PC-9 (cell line): ENCODE data around the gene ABCB6.

Experiments used
- EZH2 ChIP-seq: fragments of 200-600 bp; sonication (generic); IDR thresholded peaks from 2 replicates; pipeline ENCODE4 v1.8.0; 2017; ENCODE audit warnings: antibody characterized with exemption, low read depth
- TF ChIP-seq, protein P1 (sequence below): fragments of 200-600 bp; sonication (generic); conservative IDR thresholded peaks from 2 replicates; pipeline ENCODE4 v1.6.1; 2017; ENCODE audit warnings: mixed run types, antibody characterized with exemption, mild to moderate bottlenecking, moderate library complexity

DNA sequence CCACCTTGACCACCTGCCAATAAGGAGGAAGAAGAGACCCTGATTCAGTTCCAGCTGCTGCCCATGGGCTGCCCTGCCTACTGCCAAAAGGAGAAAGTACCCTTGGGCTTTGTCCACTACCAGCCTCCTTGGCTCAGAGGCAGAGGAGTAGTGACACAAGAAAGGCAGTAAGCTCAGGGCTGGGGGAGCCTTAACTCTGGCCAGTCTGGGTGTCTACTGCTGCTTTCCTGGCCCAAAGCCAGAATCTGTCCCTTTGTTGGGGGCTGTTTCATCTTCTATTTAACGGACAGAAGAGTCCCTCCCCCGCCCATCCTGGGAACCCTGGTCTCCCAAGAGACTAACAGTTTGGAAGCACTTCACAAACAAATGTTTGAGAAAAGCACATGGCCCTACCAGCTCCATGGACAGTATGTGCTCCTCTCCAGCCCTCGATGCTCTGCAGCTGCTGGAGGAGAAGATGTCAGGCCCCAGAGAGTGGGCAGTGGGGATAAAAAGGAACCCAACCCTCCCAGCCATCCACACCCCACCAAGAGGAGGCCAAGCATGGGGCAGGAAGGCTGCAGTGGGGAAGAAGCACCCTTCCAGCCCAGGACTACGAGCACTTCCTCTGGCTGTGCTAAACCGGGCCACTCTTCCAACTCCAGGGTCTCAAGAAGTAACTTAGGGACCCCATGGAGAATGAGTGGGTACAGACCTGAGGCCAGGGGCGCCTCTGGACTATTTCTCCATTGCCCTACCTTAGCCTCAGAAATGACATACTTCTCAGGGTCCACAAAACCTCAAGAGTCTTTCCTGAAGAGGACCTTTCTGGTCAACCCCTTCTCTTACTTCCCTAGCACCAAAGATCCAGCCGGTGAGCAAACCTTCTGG, 9.5 kb upstream of the ABCB6 start:
- TF ChIP-seq, protein P1, sequence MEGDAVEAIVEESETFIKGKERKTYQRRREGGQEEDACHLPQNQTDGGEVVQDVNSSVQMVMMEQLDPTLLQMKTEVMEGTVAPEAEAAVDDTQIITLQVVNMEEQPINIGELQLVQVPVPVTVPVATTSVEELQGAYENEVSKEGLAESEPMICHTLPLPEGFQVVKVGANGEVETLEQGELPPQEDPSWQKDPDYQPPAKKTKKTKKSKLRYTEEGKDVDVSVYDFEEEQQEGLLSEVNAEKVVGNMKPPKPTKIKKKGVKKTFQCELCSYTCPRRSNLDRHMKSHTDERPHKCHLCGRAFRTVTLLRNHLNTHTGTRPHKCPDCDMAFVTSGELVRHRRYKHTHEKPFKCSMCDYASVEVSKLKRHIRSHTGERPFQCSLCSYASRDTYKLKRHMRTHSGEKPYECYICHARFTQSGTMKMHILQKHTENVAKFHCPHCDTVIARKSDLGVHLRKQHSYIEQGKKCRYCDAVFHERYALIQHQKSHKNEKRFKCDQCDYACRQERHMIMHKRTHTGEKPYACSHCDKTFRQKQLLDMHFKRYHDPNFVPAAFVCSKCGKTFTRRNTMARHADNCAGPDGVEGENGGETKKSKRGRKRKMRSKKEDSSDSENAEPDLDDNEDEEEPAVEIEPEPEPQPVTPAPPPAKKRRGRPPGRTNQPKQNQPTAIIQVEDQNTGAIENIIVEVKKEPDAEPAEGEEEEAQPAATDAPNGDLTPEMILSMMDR = no peak
- TF ChIP-seq EZH2 = no peak
